Smooth muscle cell of the brain vasculature (primary cell): ENCODE results near the gene CELSR3.

Experiments used
- DNase-seq: peaks from one replicate; pipeline ENCODE4 v3.0.0-alpha.2; 2012; ENCODE audit warnings: low read depth, low spot score

The CELSR3 gene, protein sequence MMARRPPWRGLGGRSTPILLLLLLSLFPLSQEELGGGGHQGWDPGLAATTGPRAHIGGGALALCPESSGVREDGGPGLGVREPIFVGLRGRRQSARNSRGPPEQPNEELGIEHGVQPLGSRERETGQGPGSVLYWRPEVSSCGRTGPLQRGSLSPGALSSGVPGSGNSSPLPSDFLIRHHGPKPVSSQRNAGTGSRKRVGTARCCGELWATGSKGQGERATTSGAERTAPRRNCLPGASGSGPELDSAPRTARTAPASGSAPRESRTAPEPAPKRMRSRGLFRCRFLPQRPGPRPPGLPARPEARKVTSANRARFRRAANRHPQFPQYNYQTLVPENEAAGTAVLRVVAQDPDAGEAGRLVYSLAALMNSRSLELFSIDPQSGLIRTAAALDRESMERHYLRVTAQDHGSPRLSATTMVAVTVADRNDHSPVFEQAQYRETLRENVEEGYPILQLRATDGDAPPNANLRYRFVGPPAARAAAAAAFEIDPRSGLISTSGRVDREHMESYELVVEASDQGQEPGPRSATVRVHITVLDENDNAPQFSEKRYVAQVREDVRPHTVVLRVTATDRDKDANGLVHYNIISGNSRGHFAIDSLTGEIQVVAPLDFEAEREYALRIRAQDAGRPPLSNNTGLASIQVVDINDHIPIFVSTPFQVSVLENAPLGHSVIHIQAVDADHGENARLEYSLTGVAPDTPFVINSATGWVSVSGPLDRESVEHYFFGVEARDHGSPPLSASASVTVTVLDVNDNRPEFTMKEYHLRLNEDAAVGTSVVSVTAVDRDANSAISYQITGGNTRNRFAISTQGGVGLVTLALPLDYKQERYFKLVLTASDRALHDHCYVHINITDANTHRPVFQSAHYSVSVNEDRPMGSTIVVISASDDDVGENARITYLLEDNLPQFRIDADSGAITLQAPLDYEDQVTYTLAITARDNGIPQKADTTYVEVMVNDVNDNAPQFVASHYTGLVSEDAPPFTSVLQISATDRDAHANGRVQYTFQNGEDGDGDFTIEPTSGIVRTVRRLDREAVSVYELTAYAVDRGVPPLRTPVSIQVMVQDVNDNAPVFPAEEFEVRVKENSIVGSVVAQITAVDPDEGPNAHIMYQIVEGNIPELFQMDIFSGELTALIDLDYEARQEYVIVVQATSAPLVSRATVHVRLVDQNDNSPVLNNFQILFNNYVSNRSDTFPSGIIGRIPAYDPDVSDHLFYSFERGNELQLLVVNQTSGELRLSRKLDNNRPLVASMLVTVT (N-terminal part only)

GRCh38 chr3:48662753-48663488 is at the start of gene CELSR3:
Gene CELSR3 (minus strand): TSS chr3:48662886. CDS start chr3:48662634, 252 bp downstream.
- no peak for DNase-seq

DNA sequence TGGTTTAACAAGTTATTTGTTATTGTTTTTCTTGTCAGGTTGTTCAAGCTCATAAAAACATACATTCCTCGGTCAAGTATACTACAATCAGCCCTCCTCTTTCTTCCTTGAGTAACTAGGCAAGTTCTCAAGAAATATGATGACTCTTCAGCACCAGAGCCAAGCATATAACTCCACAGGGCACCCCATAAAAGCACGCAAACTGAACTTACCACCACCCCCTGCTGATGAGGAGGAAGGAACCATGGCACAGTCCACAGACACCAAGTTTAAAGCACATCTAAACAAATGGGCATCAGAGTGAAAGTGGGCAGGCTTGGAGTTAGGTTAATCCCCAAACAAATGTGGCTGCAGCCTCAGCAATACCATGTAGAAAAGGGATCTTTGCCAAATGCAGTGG is 49.0 kb upstream of the CELSR3 start:
- DNase-seq: no peak

- no peak for DNase-seq
These were observed 46.4 kb upstream of the CELSR3 start for GRCh38 chr3:48709051-48709461.

DNA sequence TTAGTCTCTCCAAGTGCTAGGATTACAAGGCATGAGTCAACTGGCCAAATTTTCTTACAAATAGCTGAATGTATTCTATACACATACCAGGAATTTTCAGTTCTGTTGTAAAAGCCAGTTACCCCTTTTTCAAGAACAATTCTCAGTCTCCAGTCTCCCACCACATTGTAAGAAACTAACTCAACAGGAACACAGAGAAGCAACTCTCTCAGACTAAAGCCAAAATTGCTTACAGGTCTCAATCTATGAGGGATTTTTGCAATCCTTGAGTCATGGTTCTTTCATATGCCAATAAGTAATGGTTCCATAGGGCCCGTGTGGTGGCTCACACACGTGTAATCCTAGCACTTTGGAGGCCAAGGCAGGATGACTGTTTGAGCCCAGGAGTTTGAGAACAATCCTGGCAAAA is 45.8 kb upstream of the CELSR3 start:
- no peak for DNase-seq

DNA sequence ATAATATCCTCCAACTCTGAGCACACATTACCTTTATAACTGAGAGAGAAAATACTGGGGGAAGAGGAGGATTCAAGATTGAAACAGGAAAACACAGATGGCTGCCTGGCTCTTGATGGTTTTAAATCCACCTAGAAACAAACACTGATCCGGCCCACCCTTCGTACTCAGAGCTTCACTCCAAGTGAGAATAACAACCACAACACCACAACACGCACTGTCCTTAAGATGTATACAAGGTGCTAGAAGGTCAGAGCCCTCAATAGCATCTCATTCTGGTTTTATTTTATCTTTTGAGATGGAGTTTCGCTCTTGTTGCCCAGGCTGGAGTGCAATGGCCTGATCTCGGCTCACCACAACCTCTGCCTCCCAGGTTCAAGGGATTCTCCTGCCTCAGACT is 44.5 kb upstream of the CELSR3 start:
- no peak for DNase-seq

DNA sequence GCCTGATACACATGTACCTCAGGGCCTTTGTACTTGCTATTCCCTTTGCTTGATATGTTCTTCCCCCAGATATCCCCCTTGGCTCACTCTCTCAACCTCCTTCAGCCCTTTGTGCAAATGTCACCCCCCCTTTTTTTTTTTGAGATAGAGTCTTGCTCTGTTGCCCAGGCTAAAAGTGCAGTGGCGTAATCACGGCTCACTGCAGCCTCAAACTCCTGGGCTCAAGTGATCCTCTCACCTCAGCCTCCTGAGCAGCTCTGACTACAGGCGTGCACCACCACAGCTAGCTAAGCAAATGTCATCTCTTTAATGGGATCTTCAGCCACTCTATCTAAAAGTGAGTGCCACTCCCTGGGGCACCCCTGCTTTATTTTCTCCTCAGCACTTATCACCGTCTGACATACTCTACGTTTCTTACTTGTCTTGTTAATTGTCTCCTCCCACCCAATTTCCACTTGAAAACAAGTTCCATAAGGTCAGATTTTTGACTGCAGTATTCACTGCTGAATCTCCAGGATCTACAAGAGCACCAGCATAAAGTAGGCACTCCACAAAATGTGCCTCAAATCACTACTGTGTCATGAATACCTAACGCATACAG is 39.7 kb upstream of the CELSR3 start:
- no peak for DNase-seq

DNA sequence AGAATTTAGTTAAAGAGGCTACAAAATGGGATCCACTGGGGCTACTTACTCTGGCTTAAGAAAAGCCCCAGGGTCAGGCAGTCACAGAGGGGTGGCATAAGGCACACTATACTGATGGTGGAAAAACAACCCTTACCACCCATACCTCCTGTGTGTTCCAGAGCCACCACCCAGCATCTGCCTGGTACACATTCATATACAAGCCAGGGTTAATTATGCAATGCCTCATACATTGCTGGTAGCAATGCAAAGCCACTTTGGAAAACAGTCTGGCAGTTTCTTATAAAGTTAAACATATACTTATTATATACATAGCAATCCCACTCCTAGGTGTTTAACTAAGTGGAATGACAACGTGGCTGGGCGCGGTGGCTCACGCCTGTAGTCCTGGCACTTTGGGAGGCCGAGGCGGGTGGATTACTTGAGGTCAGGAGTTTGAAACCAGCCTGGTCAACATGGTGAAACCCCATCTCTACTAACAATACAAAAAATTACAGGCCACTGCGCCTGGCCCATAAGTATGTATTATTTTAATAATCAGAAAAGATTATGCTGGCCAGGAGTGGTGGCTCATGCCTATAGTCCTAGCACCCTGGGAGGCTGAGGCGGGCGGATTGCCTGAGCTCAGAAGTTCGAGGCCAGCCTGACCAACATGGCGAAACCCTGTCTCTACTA is 38.2 kb upstream of the CELSR3 start:
- DNase-seq: no peak

- no peak for DNase-seq
These were observed 36.2 kb upstream of the CELSR3 start for GRCh38 chr3:48698891-48699290.

GRCh38 chr3:48697952-48698351 is 35.3 kb upstream of the CELSR3 start:
- DNase-seq: no peak

GRCh38 chr3:48696601-48697000 is 33.9 kb upstream of the CELSR3 start:
- no peak for DNase-seq

DNA sequence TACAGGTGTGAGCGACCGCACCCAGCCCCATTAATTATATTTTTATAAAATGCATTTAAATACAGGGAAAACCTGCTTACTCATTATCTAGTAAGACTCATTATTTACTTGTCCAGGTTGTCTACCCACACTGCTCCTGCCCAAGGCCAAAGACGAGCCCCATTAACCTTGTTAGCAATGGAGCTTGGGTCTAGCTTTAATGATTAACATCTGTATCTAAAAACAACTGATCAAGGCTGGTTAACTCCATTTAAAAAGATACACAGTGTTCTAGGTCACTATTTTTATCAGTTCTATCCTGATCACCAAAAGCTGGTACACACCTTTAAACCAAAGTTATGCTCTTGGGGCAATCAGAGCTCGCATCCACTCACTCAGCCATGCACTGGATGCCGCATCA is 33.5 kb upstream of the CELSR3 start:
- no peak for DNase-seq

- DNase-seq: peak; percentile 53
These were observed 32.7 kb upstream of the CELSR3 start for GRCh38 chr3:48695393-48695753.

DNA sequence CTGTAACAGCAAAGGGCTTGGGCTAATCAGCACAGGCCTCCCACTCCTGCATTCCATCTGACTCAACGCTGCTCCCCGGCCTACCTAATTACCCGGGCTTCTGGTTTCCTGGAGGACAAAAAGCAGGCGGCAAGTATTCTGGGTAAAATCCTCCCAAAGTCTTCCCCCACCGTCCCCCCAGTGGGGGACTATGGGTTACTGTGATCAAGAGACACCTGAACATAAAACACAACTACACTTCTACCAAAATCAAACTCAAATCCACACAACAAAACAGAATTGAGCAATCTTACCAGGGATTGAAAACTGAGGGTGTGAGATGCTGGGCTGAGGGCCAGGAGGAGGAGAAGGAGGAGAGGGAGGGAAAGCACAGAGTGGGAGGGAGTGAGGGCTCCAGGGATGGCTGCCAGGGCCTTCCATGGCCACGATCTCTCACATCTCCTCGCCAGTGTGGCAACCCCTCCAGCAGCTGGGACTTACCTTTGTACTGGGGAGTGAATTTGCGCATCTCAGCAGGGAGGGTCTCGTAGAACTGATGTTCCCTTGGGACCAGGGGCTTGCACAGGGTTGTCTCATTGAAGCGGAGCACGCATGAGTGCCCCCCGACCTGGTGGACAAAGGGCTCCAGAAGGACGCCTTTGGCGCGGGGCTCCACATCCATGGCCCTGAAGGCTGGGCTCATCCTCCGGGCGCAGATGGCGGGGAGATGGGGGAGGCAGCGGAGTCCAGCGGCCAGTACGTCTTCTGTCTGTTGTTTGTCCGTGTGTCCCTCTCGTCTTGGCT is 32.1 kb upstream of the CELSR3 start:
- DNase-seq: no peak

- no peak for DNase-seq
These were observed 31.1 kb upstream of the CELSR3 start for GRCh38 chr3:48693826-48694225.

GRCh38 chr3:48692551-48692950 is 29.9 kb upstream of the CELSR3 start:
- no peak for DNase-seq

- DNase-seq: no peak
These were observed 28.3 kb upstream of the CELSR3 start for GRCh38 chr3:48690846-48691458.

DNA sequence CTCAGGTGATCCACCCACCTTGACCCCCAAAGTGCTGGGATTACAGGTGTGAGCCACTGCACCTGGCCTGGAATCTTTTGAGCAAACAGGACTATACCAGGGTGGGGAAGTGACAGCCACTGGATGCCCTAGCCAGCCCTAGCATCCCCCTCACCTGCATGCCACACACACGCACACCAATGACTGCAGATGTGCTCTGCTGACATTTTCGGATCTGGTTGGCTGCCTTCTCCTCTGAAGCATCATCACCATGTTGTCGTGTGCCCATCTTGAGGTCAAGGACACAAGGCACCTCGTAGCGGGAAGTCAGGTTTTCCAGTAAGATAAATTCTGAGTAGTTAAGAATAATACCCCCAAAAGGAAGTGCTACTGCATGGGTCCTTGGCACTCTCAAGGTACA is 26.7 kb upstream of the CELSR3 start:
- no peak for DNase-seq

DNA sequence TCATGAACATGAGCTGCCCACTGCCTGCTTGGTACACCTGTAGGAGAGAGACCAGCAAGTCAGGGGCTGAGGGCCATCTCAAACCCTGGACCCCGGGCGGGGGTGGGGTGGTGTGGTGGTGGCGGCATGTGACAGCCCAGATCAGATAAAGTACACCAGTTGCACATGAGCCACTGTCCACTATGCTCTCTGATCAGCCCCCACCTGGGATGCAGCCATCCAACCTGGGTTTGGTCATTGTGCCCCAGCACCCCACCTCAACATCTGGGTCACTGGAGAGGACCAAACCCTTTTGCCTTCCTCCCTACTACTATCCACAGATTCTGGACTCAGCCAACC is 26.0 kb upstream of the CELSR3 start:
- DNase-seq: no peak

DNA sequence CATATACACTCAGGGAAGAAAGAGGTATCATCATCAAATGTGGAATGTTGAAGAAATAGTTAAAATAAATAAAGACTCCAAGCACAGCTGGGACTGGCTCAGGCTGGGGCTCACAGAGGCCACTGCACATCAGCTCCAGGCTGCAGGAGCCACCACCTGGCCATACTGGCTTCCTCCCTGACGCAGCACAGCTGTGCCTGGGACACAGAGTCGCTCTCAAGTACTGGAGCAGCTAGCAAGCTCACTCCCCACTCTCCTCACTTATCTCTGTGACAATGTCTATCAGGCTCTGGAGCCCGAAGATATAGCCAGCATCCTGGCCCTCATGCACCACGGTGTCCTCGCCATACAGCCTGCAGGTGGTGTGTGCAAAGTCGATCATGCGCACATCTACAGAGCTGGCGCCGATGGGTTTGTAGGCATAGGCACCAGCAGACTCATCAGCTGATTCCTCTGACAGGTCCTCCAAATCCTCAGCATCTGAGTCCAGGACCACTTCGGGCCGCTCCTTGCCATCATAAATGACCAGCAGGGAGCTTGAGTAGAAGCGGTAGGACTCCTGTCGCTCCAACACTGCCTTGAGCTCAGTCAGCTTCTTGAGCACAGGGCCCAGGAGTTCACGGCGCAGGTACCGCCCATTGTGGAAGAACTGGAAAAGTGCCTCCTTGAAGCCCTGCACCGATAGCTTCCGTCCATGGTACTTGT is 25.5 kb upstream of the CELSR3 start:
- no peak for DNase-seq
